Measurements from ENCODE around the gene SAPCD1. TPM values are rescaled to one million over a fixed set of nuclear protein-coding genes. Genes with fewer than 3 reads are reported as not detected.

The SAPCD1 gene
- total RNA-seq, 3 donors from 2014 or later (not counting 1 experiment from before 2014, with no cell fraction given) = 5.4 to 14.5 (median 6.9) TPM

DNA sequence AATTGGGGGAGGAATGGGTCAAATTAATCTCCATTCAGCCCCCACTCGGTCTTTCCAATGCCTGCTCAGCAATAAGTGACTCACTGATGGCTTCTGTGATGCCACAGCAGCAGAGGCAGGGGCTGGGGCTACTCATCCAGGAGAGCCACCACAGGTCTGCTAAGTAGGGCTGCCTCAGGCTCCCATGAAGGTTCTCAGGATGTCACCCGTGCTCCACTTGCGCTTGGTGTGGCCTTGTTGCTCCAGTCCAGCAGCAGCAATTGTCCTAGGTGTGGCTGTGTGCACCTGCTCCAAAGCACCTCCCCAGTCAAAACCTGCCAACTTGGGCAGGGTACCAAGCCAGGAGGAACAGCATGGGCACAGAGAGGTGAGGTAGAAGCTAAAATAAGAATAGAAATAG lies 40.3 kb upstream of the SAPCD1 start:
- Histone ChIP-seq H3K4me1 (ENCODE audit: control insufficient read depth, insufficient read depth, low read length) (peaks cover 25% of the 10 kb centered on the region), H3K36me3 (ENCODE audit: control insufficient read depth, insufficient read depth, low read length) (peaks cover 10% of the 10 kb centered on the region), H3K27me3 (ENCODE audit: control insufficient read depth, insufficient read depth, low read length) (no peaks in the 10 kb centered on the region), H3K4me3 (ENCODE audit: low read length) (no peak overlapping the region), H3K27ac (ENCODE audit: low read length) (no peak overlapping the region), H3K9me3 (ENCODE audit: control insufficient read depth, insufficient read depth, low read length) (no peaks in the 10 kb centered on the region)
- ATAC-seq (no peak), DNase-seq (no peak)
- 92% methylated on average over 3 of the region's 3 CpGs for WGBS (ENCODE audit: insufficient coverage)
- Mint-ChIP-seq H3K36me3 (peaks cover 16% of the 10 kb centered on the region), H3K27ac (no peak overlapping the region), H3K4me1 (peaks cover 31 to 32% of the 10 kb centered on the region in 2 donors), H3K4me3 (no peak overlapping the region), H3K27me3 (ENCODE audit: low read depth in 2 of 2) (peaks cover 0 to 4% of the 10 kb centered on the region in 2 donors), H3K9me3 (no peaks in the 10 kb centered on the region)
- intact Hi-C loops (cut with micrococcal nuclease) = no loop called here
- TF ChIP-seq CTCF (IDR thresholded peaks at IDR 0.05) = no peak

GRCh38 chr6:31723245-31723979 lies 39.0 kb upstream of the SAPCD1 start, which contains the start of gene MPIG6B:
TSS of gene MPIG6B (plus strand) at chr6:31723373. CDS start at chr6:31723384, 11 bp downstream.
- peaks cover 37% of the 10 kb centered on the region for H3K4me1 ChIP-seq (ENCODE audit: control insufficient read depth, insufficient read depth, low read length)
- Mint-ChIP-seq H3K4me1 (peaks cover 39 to 43% of the 10 kb centered on the region in 2 donors), H3K27ac (peak within 1 kb of the TSS; percentile 9 to 87), H3K4me3 (peak within 1 kb of the TSS; percentile 81), H3K36me3 (peaks cover 16% of the 10 kb centered on the region), H3K9me3 (no peaks in the 10 kb centered on the region), H3K27me3 (ENCODE audit: low read depth in 2 of 2) (peaks cover 0 to 4% of the 10 kb centered on the region in 2 donors)
- peak within 1 kb of the TSS; percentile 22 for H3K27ac ChIP-seq (ENCODE audit: low read length)
- TF ChIP-seq CTCF (IDR thresholded peaks at IDR 0.05) = no peak
- H3K36me3 ChIP-seq (ENCODE audit: control insufficient read depth, insufficient read depth, low read length) = peaks cover 10% of the 10 kb centered on the region
- H3K27me3 ChIP-seq (ENCODE audit: control insufficient read depth, insufficient read depth, low read length) = no peaks in the 10 kb centered on the region
- DNase-seq (no peak), ATAC-seq (peak in 2 of 3 donors; percentile 36 to 71)
- H3K9me3 ChIP-seq (ENCODE audit: control insufficient read depth, insufficient read depth, low read length) = no peaks in the 10 kb centered on the region
- no peak within 1 kb of the TSS for H3K4me3 ChIP-seq (ENCODE audit: low read length)
- WGBS (ENCODE audit: insufficient coverage) = 49% methylated on average over 45 of the region's 46 CpGs
- intact Hi-C loops (cut with micrococcal nuclease) = no loop called here

DNA sequence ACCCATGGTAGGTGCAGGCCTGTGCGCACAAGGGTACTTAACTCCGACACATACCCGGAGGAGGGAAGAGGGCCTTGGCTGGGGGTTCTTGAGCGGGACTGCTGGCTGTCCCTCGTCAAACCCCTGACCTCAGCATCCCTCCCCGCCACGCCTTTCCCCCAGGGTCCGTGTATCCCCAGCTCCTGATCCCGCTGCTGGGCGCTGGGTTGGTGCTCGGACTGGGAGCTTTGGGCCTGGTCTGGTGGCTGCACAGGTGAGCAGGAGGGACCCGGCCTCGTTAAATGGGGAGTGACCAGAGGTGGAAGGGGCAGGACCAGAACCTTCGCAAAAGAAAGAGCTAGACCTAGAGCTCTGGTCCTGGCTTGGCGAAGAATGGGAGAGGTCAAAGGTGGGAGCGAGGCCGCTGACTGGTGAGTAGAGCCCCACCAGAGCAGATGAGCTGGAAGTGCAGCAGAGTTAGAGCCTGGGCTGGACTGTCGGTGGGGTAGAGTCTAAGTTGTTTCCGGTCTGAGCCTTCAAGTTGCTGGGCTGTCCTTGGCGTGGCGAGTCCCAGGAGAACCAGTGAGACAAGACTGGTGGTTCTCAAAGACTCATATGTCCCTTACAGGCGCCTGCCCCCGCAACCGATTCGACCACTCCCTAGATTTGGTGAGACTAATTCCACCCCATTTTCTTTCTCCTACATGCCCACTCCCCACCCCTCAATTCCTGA lies 38.3 kb upstream of the SAPCD1 start:
- H3K4me1 ChIP-seq (ENCODE audit: control insufficient read depth, insufficient read depth, low read length) = peaks cover 44% of the 10 kb centered on the region
- H3K9me3 Mint-ChIP-seq = no peaks in the 10 kb centered on the region
- H3K36me3 Mint-ChIP-seq = peaks cover 16% of the 10 kb centered on the region
- no peak for DNase-seq
- no peaks in the 10 kb centered on the region for H3K9me3 ChIP-seq (ENCODE audit: control insufficient read depth, insufficient read depth, low read length)
- peak overlapping the region in 1 of 2 donors; percentile 87 for H3K27ac Mint-ChIP-seq
- peaks cover 10% of the 10 kb centered on the region for H3K36me3 ChIP-seq (ENCODE audit: control insufficient read depth, insufficient read depth, low read length)
- intact Hi-C loops (cut with micrococcal nuclease) = no loop called here
- 91% methylated on average over 25 of the region's 25 CpGs for WGBS (ENCODE audit: insufficient coverage)
- H3K27me3 ChIP-seq (ENCODE audit: control insufficient read depth, insufficient read depth, low read length) = no peaks in the 10 kb centered on the region
- ATAC-seq = no peak
- TF ChIP-seq CTCF (IDR thresholded peaks at IDR 0.05) = no peak
- H3K4me3 Mint-ChIP-seq = peak overlapping the region; percentile 81
- peaks cover 46 to 50% of the 10 kb centered on the region in 2 donors for H3K4me1 Mint-ChIP-seq
- H3K4me3 ChIP-seq (ENCODE audit: low read length) = no peak overlapping the region
- no peak overlapping the region for H3K27ac ChIP-seq (ENCODE audit: low read length)
- H3K27me3 Mint-ChIP-seq (ENCODE audit: low read depth in 2 of 2) = peaks cover 0 to 4% of the 10 kb centered on the region in 2 donors
